ENCODE measurements around the gene B4GALT2. TPM values are rescaled to one million over a fixed set of nuclear protein-coding genes. Genes with fewer than 3 reads are reported as not detected.
A peak's percentile ranks its signal among the peaks of the same experiment; 100 is the strongest.

The B4GALT2 gene
- total and polyA plus RNA-seq, 9 of the 15 experiments (the other 6 are each of a cell fraction or from before 2014, with no cell fraction given), result 1.3 to 86.8 (median 43.8) TPM

DNA sequence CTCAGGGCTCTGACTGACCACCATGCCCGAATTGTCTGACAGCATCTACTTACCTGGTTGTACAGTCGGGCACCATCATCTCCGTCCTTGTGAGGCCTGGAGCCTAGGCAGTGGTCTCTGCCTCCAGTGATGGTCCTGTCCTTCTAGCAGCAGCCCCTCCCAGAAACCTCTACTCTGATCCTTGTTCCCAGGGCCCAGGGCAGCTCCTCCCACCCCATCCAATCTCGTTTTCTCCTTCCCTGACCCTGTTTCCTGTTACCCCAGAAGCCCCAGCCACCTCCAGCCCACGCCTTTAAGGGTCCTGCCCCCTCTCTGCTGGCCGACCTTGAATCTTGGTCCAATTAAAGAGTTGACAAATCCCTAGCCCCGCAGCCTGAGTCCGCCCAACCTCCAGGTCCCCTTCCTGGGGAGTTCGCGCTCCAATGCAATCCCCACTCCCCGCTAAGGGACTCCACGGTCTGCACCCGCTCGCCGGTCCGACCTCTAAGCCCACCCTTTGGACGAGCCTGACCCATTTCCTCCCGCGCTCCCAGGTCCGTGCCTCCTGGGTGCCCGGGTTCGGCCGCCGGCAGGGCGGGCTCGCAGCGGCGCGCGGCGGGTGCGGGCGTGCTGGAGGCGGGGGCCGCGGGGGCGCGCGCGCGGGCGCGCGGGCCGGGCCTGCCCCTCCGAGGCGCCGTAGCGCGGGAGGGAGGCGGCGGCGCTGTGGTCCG lies at the start of gene B4GALT2 (continued):
- TF ChIP-seq REST (IDR thresholded peaks at IDR 0.05; ENCODE audit: borderline replicate concordance), result no peak
- TF ChIP-seq REST (CRISPR knock-in tag; IDR thresholded peaks at IDR 0.05; ENCODE audit: low read depth), result no peak
- TF ChIP-seq SRF (CRISPR knock-in tag; IDR thresholded peaks at IDR 0.05), result no peak
- 0 out of 2 replicates have a peak, but pooled peaks have one; percentile 9 for TF ChIP-seq TEAD4 (IDR thresholded peaks at IDR 0.05; ENCODE audit: low read length)
- no peak for TF ChIP-seq TEAD4 (CRISPR knock-in tag; IDR thresholded peaks at IDR 0.05; ENCODE audit: borderline replicate concordance)
- no peak for TF ChIP-seq PATZ1 (CRISPR knock-in tag; IDR thresholded peaks at IDR 0.05; ENCODE audit: borderline replicate concordance)
- TF ChIP-seq LCOR (CRISPR knock-in tag; IDR thresholded peaks at IDR 0.05), result no peak
- no peak for TF ChIP-seq RFX1 (IDR thresholded peaks at IDR 0.05)
- 0 out of 2 replicates have a peak, but pooled peaks have one; percentile 14 for TF ChIP-seq ZBTB7A (IDR thresholded peaks at IDR 0.05; ENCODE audit: borderline replicate concordance, control insufficient read depth, low read depth, low read length)
- no peak for TF ChIP-seq BRCA1 (IDR thresholded peaks at IDR 0.05)
- no peak for TF ChIP-seq BRCA1 (CRISPR knock-in tag; IDR thresholded peaks at IDR 0.05)
- no peak for TF ChIP-seq CUX1 (CRISPR knock-in tag; IDR thresholded peaks at IDR 0.05)

Measured in K562 (cell line).